ENCODE measurements around the gene ADAMTS8. TPM values are rescaled to one million over a fixed set of nuclear protein-coding genes. Genes with fewer than 3 reads are reported as not detected.

The ADAMTS8 gene
- total RNA-seq, 1 donor from 2014 or later, result 1.5 TPM

DNA sequence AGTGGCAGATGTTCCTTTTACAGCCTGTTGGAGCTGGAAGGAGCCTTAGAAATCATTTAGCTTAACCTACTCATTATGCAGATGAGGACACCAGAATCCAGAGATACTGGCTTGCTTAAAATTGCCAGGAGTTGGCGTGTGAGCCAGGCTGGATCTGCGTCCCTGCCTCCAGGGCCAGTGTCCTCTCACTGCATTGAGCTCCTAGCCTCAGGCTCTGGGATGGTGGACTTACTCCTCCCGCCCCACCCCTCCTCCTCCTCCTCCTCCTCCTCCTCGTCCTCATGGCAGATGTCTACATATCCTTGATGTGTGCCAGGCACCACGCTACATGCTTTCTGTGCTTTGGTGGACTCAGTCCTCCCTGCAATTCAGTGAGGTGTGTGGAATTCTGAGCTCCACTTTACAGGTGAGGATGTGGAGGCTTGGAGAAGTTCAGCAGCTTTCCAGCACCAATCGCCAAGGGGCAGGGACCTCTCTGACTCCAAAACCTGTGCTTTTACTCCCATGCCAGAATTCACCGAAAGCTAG is 44.1 kb upstream of the ADAMTS8 start:
- intact Hi-C loops (cut with DNase I), result no loop called here
- H3K9me3 ChIP-seq, result no peaks in the 10 kb centered on the region
- peaks cover under 1% of the 10 kb centered on the region for H3K4me1 ChIP-seq
- no peaks in the 10 kb centered on the region for H3K27me3 ChIP-seq
- DNase-seq (ENCODE audit: extremely low spot score in 2 of 2), result peak; percentile 58 to 67
- H3K36me3 ChIP-seq, result no peaks in the 10 kb centered on the region
- TF ChIP-seq POLR2AphosphoS5 (IDR thresholded peaks at IDR 0.05; ENCODE audit: insufficient read depth in 1 of 2, low read depth in 1 of 2), result no peak
- H3K4me3 ChIP-seq, result no peak overlapping the region
- H3K27ac ChIP-seq, result no peak overlapping the region

GRCh38 chr11:130471731-130472433 is 43.5 kb upstream of the ADAMTS8 start:
- H3K27me3 ChIP-seq, result no peaks in the 10 kb centered on the region
- peak; percentile 72 to 90 for DNase-seq (ENCODE audit: extremely low spot score in 2 of 2)
- TF ChIP-seq POLR2AphosphoS5 (IDR thresholded peaks at IDR 0.05; ENCODE audit: insufficient read depth in 1 of 2, low read depth in 1 of 2), result no peak
- H3K9me3 ChIP-seq, result no peaks in the 10 kb centered on the region
- no peaks in the 10 kb centered on the region for H3K36me3 ChIP-seq
- no peak overlapping the region for H3K4me3 ChIP-seq
- no peak overlapping the region for H3K27ac ChIP-seq
- H3K4me1 ChIP-seq, result no peaks in the 10 kb centered on the region
- intact Hi-C loops (cut with DNase I), result no loop called here

DNA sequence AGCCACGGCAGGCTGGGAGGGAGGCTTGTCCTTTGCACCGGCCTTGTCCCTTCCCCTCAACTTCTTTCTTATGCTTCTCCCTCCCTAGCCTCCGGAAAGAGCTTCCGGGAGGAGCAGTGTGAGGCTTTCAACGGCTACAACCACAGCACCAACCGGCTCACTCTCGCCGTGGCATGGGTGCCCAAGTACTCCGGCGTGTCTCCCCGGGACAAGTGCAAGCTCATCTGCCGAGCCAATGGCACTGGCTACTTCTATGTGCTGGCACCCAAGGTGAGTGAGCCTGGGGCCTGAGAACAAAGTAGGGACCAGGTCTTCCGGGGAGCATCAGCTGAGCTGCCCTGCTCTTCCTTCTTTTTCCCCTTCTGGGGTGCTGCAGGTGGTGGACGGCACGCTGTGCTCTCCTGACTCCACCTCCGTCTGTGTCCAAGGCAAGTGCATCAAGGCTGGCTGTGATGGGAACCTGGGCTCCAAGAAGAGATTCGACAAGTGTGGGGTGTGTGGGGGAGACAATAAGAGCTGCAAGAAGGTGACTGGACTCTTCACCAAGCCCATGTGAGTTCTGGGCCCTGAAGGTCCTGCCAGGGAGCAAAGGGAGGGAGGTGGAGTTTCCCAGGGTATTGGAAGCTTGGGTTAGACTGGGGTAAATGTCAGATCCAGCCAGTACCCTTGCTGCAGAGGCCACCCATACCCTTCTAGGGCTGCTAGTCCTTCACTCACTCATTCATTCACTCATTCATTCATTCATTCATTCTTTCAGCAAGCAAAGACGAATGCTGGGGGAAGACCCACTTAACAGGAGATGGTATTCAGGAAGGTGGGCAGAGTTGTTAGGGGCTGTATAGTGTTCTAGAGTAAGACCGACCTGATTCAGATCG is 42.7 kb upstream of the ADAMTS8 start:
- Histone ChIP-seq H3K9me3 (no peaks in the 10 kb centered on the region), H3K27me3 (no peaks in the 10 kb centered on the region), H3K4me1 (no peaks in the 10 kb centered on the region), H3K4me3 (no peak overlapping the region), H3K36me3 (no peaks in the 10 kb centered on the region), H3K27ac (no peak overlapping the region)
- intact Hi-C loops (cut with DNase I), result no loop called here
- no peak for TF ChIP-seq POLR2AphosphoS5 (IDR thresholded peaks at IDR 0.05; ENCODE audit: insufficient read depth in 1 of 2, low read depth in 1 of 2)
- no peak for TF ChIP-seq CTCF (IDR thresholded peaks at IDR 0.05)
- TF ChIP-seq POLR2A (IDR thresholded peaks at IDR 0.05), result no peak
- peak; percentile 67 to 72 for DNase-seq (ENCODE audit: extremely low spot score in 2 of 2)

GRCh38 chr11:130469181-130469580 is 40.8 kb upstream of the ADAMTS8 start:
- no peaks in the 10 kb centered on the region for H3K4me1 ChIP-seq
- H3K36me3 ChIP-seq, result no peaks in the 10 kb centered on the region
- H3K9me3 ChIP-seq, result no peaks in the 10 kb centered on the region
- no peak overlapping the region for H3K4me3 ChIP-seq
- DNase-seq (ENCODE audit: extremely low spot score in 2 of 2), result peak in 1 of 2 donors; percentile 70
- intact Hi-C loops (cut with DNase I), result no loop called here
- TF ChIP-seq POLR2AphosphoS5 (IDR thresholded peaks at IDR 0.05; ENCODE audit: insufficient read depth in 1 of 2, low read depth in 1 of 2) (no peak), CTCF (IDR thresholded peaks at IDR 0.05) (no peak), POLR2A (IDR thresholded peaks at IDR 0.05) (no peak)
- no peak overlapping the region for H3K27ac ChIP-seq
- no peaks in the 10 kb centered on the region for H3K27me3 ChIP-seq

- no peak for DNase-seq (ENCODE audit: extremely low spot score in 2 of 2)
- no peaks in the 10 kb centered on the region for H3K4me1 ChIP-seq
- H3K27me3 ChIP-seq, result no peaks in the 10 kb centered on the region
- no peaks in the 10 kb centered on the region for H3K9me3 ChIP-seq
- H3K36me3 ChIP-seq, result no peaks in the 10 kb centered on the region
- no peak overlapping the region for H3K4me3 ChIP-seq
- TF ChIP-seq POLR2AphosphoS5 (IDR thresholded peaks at IDR 0.05; ENCODE audit: insufficient read depth in 1 of 2, low read depth in 1 of 2) (no peak), POLR2A (IDR thresholded peaks at IDR 0.05) (no peak), CTCF (IDR thresholded peaks at IDR 0.05) (no peak)
- intact Hi-C loops (cut with DNase I), result no loop called here
- H3K27ac ChIP-seq, result no peak overlapping the region
These were observed 38.9 kb upstream of the ADAMTS8 start for GRCh38 chr11:130467116-130467900.

Data from vagina (tissue), 2 donors.